OCI-LY3 (cell line): ENCODE measurements around the gene B4GALNT1.

Experiments
- CTCF ChIP-seq: fragments of 200-600, 300-600 bp; sonication (generic); IDR thresholded peaks from 2 replicates; pipeline ENCODE4 v1.5.1; 2014; ENCODE audit warnings: antibody characterized with exemption, low read length, low read depth
- EZH2phosphoT487 ChIP-seq: fragments of 200-600 bp; shearing (Covaris generic); IDR thresholded peaks from 2 replicates; pipeline ENCODE4 v1.6.1; 2018; ENCODE audit warnings: antibody characterized with exemption, mixed run types, low read depth

- TF ChIP-seq CTCF (no peak), EZH2phosphoT487 (no peak)
Observed at GRCh38 chr12:57604992-57605810, 27.8 kb downstream of the B4GALNT1 start.
